ENCODE data around the gene INSYN1. TPM values are rescaled to one million over a fixed set of nuclear protein-coding genes. Genes with fewer than 3 reads are reported as not detected.
"Not testable (repeated sequence)": the region's sequence is repeated elsewhere in the genome, so short reads cannot be mapped to it uniquely, and the experiment has no call there.

The INSYN1 gene
- total RNA-seq, 6 donors from 2014 or later: 3.1 to 17.1 (median 5.1) TPM

- no peak overlapping the region for H3K27ac ChIP-seq
- DNase-seq (no peak), ATAC-seq (ENCODE audit: low FRiP score in 2 of 2) (no peak)
- H3K27me3 ChIP-seq: no peaks in the 10 kb centered on the region
- no peak for TF ChIP-seq POLR2AphosphoS5 (IDR thresholded peaks at IDR 0.05)
- TF ChIP-seq, protein P1, sequence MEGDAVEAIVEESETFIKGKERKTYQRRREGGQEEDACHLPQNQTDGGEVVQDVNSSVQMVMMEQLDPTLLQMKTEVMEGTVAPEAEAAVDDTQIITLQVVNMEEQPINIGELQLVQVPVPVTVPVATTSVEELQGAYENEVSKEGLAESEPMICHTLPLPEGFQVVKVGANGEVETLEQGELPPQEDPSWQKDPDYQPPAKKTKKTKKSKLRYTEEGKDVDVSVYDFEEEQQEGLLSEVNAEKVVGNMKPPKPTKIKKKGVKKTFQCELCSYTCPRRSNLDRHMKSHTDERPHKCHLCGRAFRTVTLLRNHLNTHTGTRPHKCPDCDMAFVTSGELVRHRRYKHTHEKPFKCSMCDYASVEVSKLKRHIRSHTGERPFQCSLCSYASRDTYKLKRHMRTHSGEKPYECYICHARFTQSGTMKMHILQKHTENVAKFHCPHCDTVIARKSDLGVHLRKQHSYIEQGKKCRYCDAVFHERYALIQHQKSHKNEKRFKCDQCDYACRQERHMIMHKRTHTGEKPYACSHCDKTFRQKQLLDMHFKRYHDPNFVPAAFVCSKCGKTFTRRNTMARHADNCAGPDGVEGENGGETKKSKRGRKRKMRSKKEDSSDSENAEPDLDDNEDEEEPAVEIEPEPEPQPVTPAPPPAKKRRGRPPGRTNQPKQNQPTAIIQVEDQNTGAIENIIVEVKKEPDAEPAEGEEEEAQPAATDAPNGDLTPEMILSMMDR (IDR thresholded peaks at IDR 0.05): no peak
- TF ChIP-seq EP300 (IDR thresholded peaks at IDR 0.05): no peak
- no peak for TF ChIP-seq POLR2A (IDR thresholded peaks at IDR 0.05)
- no peaks in the 10 kb centered on the region for H3K9me3 ChIP-seq
- H3K4me3 ChIP-seq: no peak overlapping the region
- 64 to 78% methylated on average over 3 of the region's 3 CpGs for WGBS, 2 donors
- no peaks in the 10 kb centered on the region for H3K36me3 ChIP-seq
- H3K4me1 ChIP-seq: no peaks in the 10 kb centered on the region
These were observed 11.8 kb downstream of the INSYN1 start for GRCh38 chr15:73741321-73741836.

DNA sequence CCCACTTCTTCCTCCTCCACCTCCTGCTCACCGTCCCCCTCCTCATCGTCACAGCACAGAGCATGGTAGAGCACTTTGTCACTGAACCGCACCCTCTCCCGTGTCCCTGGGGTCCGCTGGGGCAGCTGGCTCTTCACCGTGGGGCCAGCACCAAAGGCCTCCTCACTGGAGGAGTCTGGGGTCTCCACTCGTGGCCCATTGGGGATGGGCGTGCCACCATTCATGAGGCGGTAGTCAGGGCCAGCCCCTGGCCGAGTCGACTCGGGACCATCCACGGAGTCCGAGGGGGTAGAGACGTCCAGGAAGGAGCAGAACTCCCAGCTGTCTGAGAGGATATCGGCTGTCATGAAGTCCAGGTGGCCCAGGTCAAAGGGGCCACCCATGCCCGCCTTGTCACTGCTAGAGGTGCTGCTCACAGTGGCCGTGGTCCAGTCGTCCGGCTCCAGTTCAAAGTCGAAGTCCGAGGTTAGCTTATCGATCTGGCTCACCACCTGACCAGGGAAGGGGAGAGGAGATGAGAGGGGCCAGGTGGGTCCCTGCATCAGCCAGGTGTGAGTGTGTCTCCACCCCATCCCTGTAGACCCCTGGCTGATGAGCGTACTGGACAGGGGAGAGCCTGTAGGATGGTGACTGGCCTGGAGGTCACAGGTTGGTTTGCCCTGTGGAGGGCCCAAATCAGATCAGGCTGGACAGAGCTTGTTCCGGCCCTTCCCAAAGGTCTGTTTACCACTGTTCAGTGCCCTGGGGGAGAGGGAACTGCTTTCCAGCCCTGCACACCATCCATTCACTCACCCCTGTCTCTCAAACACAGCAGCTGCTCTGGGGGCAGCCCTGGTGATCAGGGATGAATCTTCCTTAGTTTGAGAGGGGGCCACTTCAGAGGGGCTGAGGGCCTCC, 12.8 kb downstream of the INSYN1 start:
- 94 to 96% methylated on average over 8 to 25 of the region's 25 CpGs for WGBS, 2 donors
- peak in 1 of 2 donors; percentile 67 for DNase-seq
- TF ChIP-seq, protein P1 (IDR thresholded peaks at IDR 0.05): no peak
- TF ChIP-seq POLR2AphosphoS5 (IDR thresholded peaks at IDR 0.05) (no peak), EP300 (IDR thresholded peaks at IDR 0.05) (no peak), POLR2A (IDR thresholded peaks at IDR 0.05) (no peak)
- no peak overlapping the region for H3K27ac ChIP-seq
- H3K9me3 ChIP-seq: no peaks in the 10 kb centered on the region
- ATAC-seq (ENCODE audit: low FRiP score in 2 of 2): no peak
- H3K36me3 ChIP-seq: no peaks in the 10 kb centered on the region
- no peaks in the 10 kb centered on the region for H3K4me1 ChIP-seq
- no peaks in the 10 kb centered on the region for H3K27me3 ChIP-seq
- H3K4me3 ChIP-seq: no peak overlapping the region

DNA sequence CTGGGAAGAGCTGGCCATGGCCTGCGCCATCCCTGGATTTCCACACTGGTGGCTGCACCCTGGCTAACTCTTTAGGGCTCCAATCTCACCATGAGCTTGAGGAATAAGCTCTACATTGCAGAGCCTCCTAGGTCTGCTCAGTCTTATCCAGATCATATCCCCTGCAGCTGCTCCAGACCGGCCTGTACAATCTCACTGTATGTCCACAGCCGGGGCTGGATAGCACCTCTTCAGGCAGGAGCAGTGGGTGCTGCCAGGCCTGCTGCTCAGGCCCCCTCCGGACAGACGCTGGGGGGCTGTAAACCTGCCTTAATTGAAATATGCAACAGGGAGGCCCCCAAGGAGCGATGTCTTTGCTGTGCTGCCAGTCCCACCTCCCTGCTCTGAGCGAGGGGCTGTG, 15.6 kb downstream of the INSYN1 start:
- no peak overlapping the region for H3K4me3 ChIP-seq
- no peaks in the 10 kb centered on the region for H3K9me3 ChIP-seq
- no peaks in the 10 kb centered on the region for H3K27me3 ChIP-seq
- H3K27ac ChIP-seq: no peak overlapping the region
- 74% methylated on average over 6 to 7 of the region's 7 CpGs for WGBS, 2 donors
- no peaks in the 10 kb centered on the region for H3K4me1 ChIP-seq
- H3K36me3 ChIP-seq: no peaks in the 10 kb centered on the region
- ATAC-seq (ENCODE audit: low FRiP score in 2 of 2): no peak
- DNase-seq: no peak
- TF ChIP-seq, protein P1 (IDR thresholded peaks at IDR 0.05): no peak

GRCh38 chr15:73732930-73733329, 20.2 kb downstream of the INSYN1 start:
- no peaks in the 10 kb centered on the region for H3K36me3 ChIP-seq

DNA sequence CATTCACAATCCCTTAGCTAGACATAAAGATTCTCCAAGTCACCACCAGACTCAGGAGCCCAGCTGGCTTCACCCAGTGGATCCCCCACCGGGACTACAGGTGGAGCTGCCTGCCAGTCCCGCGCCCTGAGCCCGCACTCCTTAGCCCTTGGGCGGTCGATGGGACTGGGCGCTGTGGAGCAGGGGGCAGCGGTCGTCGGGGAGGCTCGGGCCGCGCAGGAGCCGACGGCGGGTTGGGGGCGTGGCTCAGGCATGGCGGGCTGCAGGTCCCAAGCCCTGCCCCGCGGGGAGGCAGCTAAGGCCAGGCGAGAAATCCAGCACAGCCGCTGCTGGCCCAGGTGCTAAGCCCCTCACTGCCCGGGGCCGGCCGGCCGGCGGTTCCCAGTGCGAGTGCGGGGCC, 21.1 kb downstream of the INSYN1 start:
- 94 to 97% methylated on average over 7 to 17 of the region's 29 CpGs for WGBS, 2 donors
- ATAC-seq (ENCODE audit: low FRiP score in 2 of 2); H3K27me3 ChIP-seq; H3K36me3 ChIP-seq; H3K27ac ChIP-seq; H3K4me1 ChIP-seq; H3K4me3 ChIP-seq; H3K9me3 ChIP-seq: not testable (repeated sequence)
- DNase-seq: peak in 1 of 2 donors; percentile 79

More at GRCh38 chr15:73732930-73733329, 20.2 kb downstream of the INSYN1 start:
- ATAC-seq (ENCODE audit: low FRiP score in 2 of 2): no peak
- Histone ChIP-seq H3K4me1 (no peaks in the 10 kb centered on the region), H3K27ac (no peak overlapping the region), H3K27me3 (no peaks in the 10 kb centered on the region), H3K4me3 (no peak overlapping the region), H3K9me3 (no peaks in the 10 kb centered on the region)
- TF ChIP-seq EP300 (IDR thresholded peaks at IDR 0.05): no peak
- TF ChIP-seq, protein P1 (IDR thresholded peaks at IDR 0.05): no peak
- TF ChIP-seq POLR2AphosphoS5 (IDR thresholded peaks at IDR 0.05): no peak
- no peak for TF ChIP-seq POLR2A (IDR thresholded peaks at IDR 0.05)
- WGBS, 2 donors: 30 to 84% methylated on average over 3 of the region's 3 CpGs
- no peak for DNase-seq
